IMR-90 (cell line): ENCODE data around the gene GPHB5.
"Not testable (repeated sequence)": the region's sequence is repeated elsewhere in the genome, so short reads cannot be mapped to it uniquely, and the experiment has no call there.

ENCODE experiments used
- POLR2A ChIP-seq: IDR thresholded peaks from 2 replicates; pipeline ENCODE4 v1.6.1; 2012; ENCODE audit warnings: mild to moderate bottlenecking, low read depth, low read length
- TF ChIP-seq, protein P1 (sequence below): conservative IDR thresholded peaks from 2 replicates; pipeline ENCODE4 v1.5.1; 2012; ENCODE audit warnings: mild to moderate bottlenecking, low read depth, low read length, improper control_type of control experiment

DNA sequence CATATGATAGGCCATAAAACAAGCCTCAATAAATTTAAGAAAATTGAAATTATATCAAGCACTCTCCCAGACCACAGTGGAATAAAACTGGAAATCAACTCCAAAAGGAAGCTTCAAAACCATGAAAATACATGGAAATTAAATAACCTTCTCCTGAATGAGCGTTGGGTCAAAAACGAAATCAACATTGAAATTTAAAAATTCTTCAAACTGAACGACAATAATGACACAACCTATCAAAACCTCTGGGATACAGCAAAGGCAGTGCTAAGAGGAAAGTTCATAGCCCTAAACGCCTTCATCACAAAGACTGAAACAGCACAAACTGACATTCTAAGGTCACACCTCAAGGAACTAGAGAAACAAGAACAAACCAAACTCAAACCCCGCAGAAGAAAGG lies 14.3 kb downstream of the GPHB5 start:
- TF ChIP-seq, protein P1, sequence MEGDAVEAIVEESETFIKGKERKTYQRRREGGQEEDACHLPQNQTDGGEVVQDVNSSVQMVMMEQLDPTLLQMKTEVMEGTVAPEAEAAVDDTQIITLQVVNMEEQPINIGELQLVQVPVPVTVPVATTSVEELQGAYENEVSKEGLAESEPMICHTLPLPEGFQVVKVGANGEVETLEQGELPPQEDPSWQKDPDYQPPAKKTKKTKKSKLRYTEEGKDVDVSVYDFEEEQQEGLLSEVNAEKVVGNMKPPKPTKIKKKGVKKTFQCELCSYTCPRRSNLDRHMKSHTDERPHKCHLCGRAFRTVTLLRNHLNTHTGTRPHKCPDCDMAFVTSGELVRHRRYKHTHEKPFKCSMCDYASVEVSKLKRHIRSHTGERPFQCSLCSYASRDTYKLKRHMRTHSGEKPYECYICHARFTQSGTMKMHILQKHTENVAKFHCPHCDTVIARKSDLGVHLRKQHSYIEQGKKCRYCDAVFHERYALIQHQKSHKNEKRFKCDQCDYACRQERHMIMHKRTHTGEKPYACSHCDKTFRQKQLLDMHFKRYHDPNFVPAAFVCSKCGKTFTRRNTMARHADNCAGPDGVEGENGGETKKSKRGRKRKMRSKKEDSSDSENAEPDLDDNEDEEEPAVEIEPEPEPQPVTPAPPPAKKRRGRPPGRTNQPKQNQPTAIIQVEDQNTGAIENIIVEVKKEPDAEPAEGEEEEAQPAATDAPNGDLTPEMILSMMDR = not testable (repeated sequence)
- not testable (repeated sequence) for TF ChIP-seq POLR2A
